ENCODE results near the gene SPEF2.

GRCh38 chr5:35804841-35805240 is 187.2 kb downstream of the SPEF2 start:
- TF ChIP-seq CTCF (IDR thresholded peaks at IDR 0.05) (no peak), POLR2AphosphoS5 (IDR thresholded peaks at IDR 0.05) (no peak)
